Measurements from ENCODE around the gene SPTLC3. TPM values are rescaled to one million over a fixed set of nuclear protein-coding genes. Genes with fewer than 3 reads are reported as not detected.

SPTLC3 gene
- polyA plus RNA-seq, 3 donors, result 0.01 TPM; not detected in 2

DNA sequence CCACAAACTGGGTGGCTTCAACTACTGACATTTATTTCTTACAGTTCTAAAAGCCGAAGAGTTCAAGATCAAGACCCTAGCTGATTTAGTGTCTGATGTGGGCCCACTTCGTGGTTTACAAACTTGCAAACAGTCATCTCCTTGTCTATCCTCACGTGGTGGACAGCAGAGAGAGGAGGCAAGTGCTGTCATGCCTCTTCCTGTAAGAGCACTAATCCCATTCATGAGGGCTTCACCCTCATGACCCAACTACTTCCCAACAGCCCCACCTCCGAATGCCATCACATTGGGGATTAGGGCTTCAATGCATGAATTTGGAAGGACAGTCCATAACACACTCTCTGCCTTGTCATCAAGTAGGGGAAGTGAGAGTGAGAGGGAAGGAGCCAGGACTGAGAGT lies 196.7 kb downstream of the SPTLC3 start:
- no peak overlapping the region for H2AFZ ChIP-seq (ENCODE audit: insufficient read depth, low read depth, low read length, poor library complexity, severe bottlenecking)
- Mint-ChIP-seq H3K27me3 (ENCODE audit: low read depth in 3 of 3) (peaks cover 2 to 8% (median 4%) of the 10 kb centered on the region in 3 donors), H3K4me1 (peaks cover 3% of the 10 kb centered on the region), H3K9me3 (peaks cover 0 to 5% (median 2%) of the 10 kb centered on the region in 7 donors), H3K27ac (no peak overlapping the region), H3K36me3 (no peaks in the 10 kb centered on the region), H3K4me3 (no peak overlapping the region)
- H3K4me1 ChIP-seq (ENCODE audit: control insufficient read depth in 1 of 2, insufficient read depth in 2 of 2, low read length in 2 of 2), result no peaks in the 10 kb centered on the region
- no peaks in the 10 kb centered on the region for H3K79me2 ChIP-seq (ENCODE audit: insufficient read depth, low read length)
- WGBS (ENCODE audit: insufficient coverage), result 92% methylated on average over 2 of the region's 4 CpGs
- H3K4me3 ChIP-seq (replicated peaks in 1 of 3; ENCODE audit: low read depth in 2 of 3, low read length in 3 of 3), result no peak overlapping the region
- H3K36me3 ChIP-seq (replicated peaks in 1 of 2; ENCODE audit: control insufficient read depth in 1 of 2, insufficient read depth in 2 of 2, low read length in 2 of 2), result no peaks in the 10 kb centered on the region
- H4K20me1 ChIP-seq (ENCODE audit: insufficient read depth, low read length), result no peaks in the 10 kb centered on the region
- H3K4me2 ChIP-seq (replicated peaks; ENCODE audit: extremely low read depth, low read length, poor library complexity, severe bottlenecking), result no peak overlapping the region
- DNase-seq, result no peak
- H3K27me3 ChIP-seq (ENCODE audit: control insufficient read depth in 2 of 2, insufficient read depth in 2 of 2, low read length in 2 of 2), result no peaks in the 10 kb centered on the region
- H3K9ac ChIP-seq (ENCODE audit: insufficient read depth, low read length, poor library complexity, severe bottlenecking), result no peak overlapping the region
- intact Hi-C loops (cut with micrococcal nuclease), result no loop called here
- TF ChIP-seq, protein P1, sequence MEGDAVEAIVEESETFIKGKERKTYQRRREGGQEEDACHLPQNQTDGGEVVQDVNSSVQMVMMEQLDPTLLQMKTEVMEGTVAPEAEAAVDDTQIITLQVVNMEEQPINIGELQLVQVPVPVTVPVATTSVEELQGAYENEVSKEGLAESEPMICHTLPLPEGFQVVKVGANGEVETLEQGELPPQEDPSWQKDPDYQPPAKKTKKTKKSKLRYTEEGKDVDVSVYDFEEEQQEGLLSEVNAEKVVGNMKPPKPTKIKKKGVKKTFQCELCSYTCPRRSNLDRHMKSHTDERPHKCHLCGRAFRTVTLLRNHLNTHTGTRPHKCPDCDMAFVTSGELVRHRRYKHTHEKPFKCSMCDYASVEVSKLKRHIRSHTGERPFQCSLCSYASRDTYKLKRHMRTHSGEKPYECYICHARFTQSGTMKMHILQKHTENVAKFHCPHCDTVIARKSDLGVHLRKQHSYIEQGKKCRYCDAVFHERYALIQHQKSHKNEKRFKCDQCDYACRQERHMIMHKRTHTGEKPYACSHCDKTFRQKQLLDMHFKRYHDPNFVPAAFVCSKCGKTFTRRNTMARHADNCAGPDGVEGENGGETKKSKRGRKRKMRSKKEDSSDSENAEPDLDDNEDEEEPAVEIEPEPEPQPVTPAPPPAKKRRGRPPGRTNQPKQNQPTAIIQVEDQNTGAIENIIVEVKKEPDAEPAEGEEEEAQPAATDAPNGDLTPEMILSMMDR (IDR thresholded peaks at IDR 0.05), result no peak
- no peak overlapping the region for H3K27ac ChIP-seq (ENCODE audit: low read depth in 1 of 2, low read length in 2 of 2)
- no peaks in the 10 kb centered on the region for H3K9me3 ChIP-seq (replicated peaks in 1 of 2; ENCODE audit: control insufficient read depth in 1 of 2, insufficient read depth in 1 of 2, low read length in 2 of 2)

GRCh38 chr20:13205848-13206434 lies 197.2 kb downstream of the SPTLC3 start:
- DNase-seq, result no peak
- Mint-ChIP-seq H3K27ac (no peak overlapping the region), H3K4me1 (peaks cover 3% of the 10 kb centered on the region), H3K27me3 (ENCODE audit: low read depth in 3 of 3) (peaks cover 2 to 7% (median 4%) of the 10 kb centered on the region in 3 donors), H3K4me3 (no peak overlapping the region), H3K9me3 (peaks cover 0 to 4% (median 2%) of the 10 kb centered on the region in 7 donors), H3K36me3 (no peaks in the 10 kb centered on the region)
- TF ChIP-seq, protein P1 (IDR thresholded peaks at IDR 0.05), result no peak
- no peak overlapping the region for H3K27ac ChIP-seq (ENCODE audit: low read depth in 1 of 2, low read length in 2 of 2)
- 89% methylated on average over 2 of the region's 5 CpGs for WGBS (ENCODE audit: insufficient coverage)
- no peaks in the 10 kb centered on the region for H3K9me3 ChIP-seq (replicated peaks in 1 of 2; ENCODE audit: control insufficient read depth in 1 of 2, insufficient read depth in 1 of 2, low read length in 2 of 2)
- intact Hi-C loops (cut with micrococcal nuclease), result no loop called here
- H4K20me1 ChIP-seq (ENCODE audit: insufficient read depth, low read length), result no peaks in the 10 kb centered on the region
- no peaks in the 10 kb centered on the region for H3K27me3 ChIP-seq (ENCODE audit: control insufficient read depth in 2 of 2, insufficient read depth in 2 of 2, low read length in 2 of 2)
- H2AFZ ChIP-seq (ENCODE audit: insufficient read depth, low read depth, low read length, poor library complexity, severe bottlenecking), result no peak overlapping the region
- H3K4me2 ChIP-seq (replicated peaks; ENCODE audit: extremely low read depth, low read length, poor library complexity, severe bottlenecking), result no peak overlapping the region
- H3K79me2 ChIP-seq (ENCODE audit: insufficient read depth, low read length), result no peaks in the 10 kb centered on the region
- no peak overlapping the region for H3K4me3 ChIP-seq (replicated peaks in 1 of 3; ENCODE audit: low read depth in 2 of 3, low read length in 3 of 3)
- no peaks in the 10 kb centered on the region for H3K4me1 ChIP-seq (ENCODE audit: control insufficient read depth in 1 of 2, insufficient read depth in 2 of 2, low read length in 2 of 2)
- H3K36me3 ChIP-seq (replicated peaks in 1 of 2; ENCODE audit: control insufficient read depth in 1 of 2, insufficient read depth in 2 of 2, low read length in 2 of 2), result no peaks in the 10 kb centered on the region
- H3K9ac ChIP-seq (ENCODE audit: insufficient read depth, low read length, poor library complexity, severe bottlenecking), result no peak overlapping the region

Data from CD14-positive monocyte (primary cell).